Activated CD4-positive, alpha-beta memory T cell treated with anti-CD3 and anti-CD28 coated beads for 36 hours (primary cell): Measurements from ENCODE around the gene RNGTT. TPM values are rescaled to one million over a fixed set of nuclear protein-coding genes. Genes with fewer than 3 reads are reported as not detected.
"Not testable (repeated sequence)": the region's sequence is repeated elsewhere in the genome, so short reads cannot be mapped to it uniquely, and the experiment has no call there.

Source experiments
- CTCF ChIA-PET: fragments of 350-600 bp; sonication (Branson Sonifier 250); formaldehyde crosslinking; loops from one replicate; lab custom pipeline; 2021; ENCODE audit warnings: antibody characterized with exemption, inconsistent platforms; lab: Charles Lee
- POLR2A ChIA-PET: fragments of 350-600 bp; sonication (Branson Sonifier 250); formaldehyde crosslinking; loops from one replicate; lab custom pipeline; 2021; ENCODE audit warnings: antibody characterized with exemption; lab: Charles Lee
- DNase-seq: peaks from one replicate; pipeline ENCODE4 v3.0.0-alpha.2; 2020
- H3K27ac Mint-ChIP-seq: one replicate; pipeline ENCODE4 v1.8.0; 2021; ENCODE audit warnings: mixed read lengths
- H3K27me3 Mint-ChIP-seq: one replicate; pipeline ENCODE4 v1.8.0; 2021; ENCODE audit warnings: mixed read lengths
- H3K36me3 Mint-ChIP-seq: one replicate; pipeline ENCODE4 v1.8.0; 2021; ENCODE audit warnings: mixed read lengths
- H3K4me1 Mint-ChIP-seq: one replicate; pipeline ENCODE4 v1.8.0; 2021; ENCODE audit warnings: low read depth, mixed read lengths
- H3K4me3 Mint-ChIP-seq: one replicate; pipeline ENCODE4 v1.8.0; 2021; ENCODE audit warnings: mild to moderate bottlenecking, mixed read lengths
- H3K9me3 Mint-ChIP-seq: one replicate; pipeline ENCODE4 v1.8.0; 2021; ENCODE audit warnings: mixed read lengths
- intact Hi-C: fragments of 100-400 bp; cut with micrococcal nuclease; formaldehyde crosslinking; loops from one replicate; pipeline ENCODE4 v1.15.1; 2023
- total RNA-seq, 2 experiments: library from RNA; stranded (reverse); gene quantifications; one replicate each; pipeline ENCODE4 v1.2.3, GENCODE V29; 2021

RNGTT gene
- total RNA-seq, 2 experiments from 2014 or later = 21.3 to 22.0 TPM

DNA sequence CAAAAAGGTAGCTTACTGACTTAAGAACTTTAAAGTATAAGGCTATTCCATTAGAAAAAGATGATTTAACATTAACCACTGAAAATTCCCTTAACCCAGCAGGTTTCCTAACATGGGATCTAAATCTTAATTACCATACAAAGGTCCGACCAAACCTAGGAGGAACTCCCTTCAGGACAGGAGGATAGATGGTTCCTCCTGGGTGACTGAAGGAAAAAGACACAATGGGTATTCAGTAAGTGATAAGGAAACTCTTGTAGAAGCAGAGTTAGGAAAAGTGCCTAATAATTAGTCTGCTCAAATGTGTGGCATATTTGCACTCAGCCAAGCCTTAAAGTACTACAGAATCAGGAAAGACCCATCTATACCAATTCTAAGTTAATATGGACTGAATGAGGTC, 237.0 kb downstream of the RNGTT start:
- Mint-ChIP-seq H3K36me3 (peaks cover 27% of the 10 kb centered on the region), H3K4me1 (peaks cover 15% of the 10 kb centered on the region)
- H3K4me3 Mint-ChIP-seq, H3K27ac Mint-ChIP-seq, POLR2A ChIA-PET, H3K9me3 Mint-ChIP-seq, intact Hi-C loops, H3K27me3 Mint-ChIP-seq, DNase-seq, CTCF ChIA-PET: not testable (repeated sequence)

DNA sequence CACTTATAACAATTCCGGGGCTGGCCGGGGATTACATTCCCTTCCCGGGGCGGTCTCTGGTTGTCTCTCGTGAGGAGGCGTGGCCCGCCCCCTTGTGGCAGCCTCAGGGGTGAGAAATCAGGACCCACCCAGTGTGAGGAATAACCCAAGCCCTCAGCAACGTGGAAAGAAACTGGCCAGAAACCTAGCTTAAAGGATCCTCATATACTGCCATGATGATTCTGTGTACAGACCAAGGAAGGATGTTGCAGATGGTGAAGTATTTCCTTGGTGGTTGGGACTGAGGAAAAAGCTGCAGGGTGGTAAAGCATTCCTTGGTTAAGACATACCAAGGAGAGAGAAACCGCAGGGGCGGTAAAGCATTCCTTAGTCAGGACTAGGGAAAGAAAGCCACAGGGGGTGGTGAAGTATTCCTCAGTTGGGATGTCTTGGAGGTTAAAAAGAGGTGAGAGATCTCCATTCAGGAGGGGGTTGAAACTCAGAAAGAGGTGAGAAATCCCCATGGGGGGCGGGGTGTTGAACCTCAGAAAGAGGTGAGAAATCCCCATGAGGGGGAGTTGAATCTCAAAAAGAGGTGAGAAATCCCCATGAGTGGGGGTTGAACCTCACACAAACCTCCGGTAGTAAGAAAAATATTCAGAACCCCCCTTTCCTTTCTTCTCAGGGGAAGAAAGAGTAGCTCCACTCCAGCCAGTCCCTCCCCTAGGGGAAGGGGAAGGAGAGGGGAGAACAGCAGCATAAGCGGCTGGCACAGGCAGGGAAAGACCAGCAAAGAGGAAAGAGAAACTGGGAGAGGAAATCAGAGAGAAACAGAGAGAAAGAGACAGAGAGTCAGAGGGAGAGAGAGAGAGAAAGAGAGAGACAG, 238.1 kb downstream of the RNGTT start:
- H3K36me3 Mint-ChIP-seq = peaks cover 17% of the 10 kb centered on the region
- peaks cover 15% of the 10 kb centered on the region for H3K4me1 Mint-ChIP-seq
- no peaks in the 10 kb centered on the region for H3K9me3 Mint-ChIP-seq
- intact Hi-C loops = no loop called here
- no peaks in the 10 kb centered on the region for H3K27me3 Mint-ChIP-seq
- peak; percentile 47 for DNase-seq
- H3K4me3 Mint-ChIP-seq = no peak overlapping the region
- ChIA-PET CTCF (no interaction called here), POLR2A (no interaction called here)
- H3K27ac Mint-ChIP-seq = peak overlapping the region; percentile 21

DNA sequence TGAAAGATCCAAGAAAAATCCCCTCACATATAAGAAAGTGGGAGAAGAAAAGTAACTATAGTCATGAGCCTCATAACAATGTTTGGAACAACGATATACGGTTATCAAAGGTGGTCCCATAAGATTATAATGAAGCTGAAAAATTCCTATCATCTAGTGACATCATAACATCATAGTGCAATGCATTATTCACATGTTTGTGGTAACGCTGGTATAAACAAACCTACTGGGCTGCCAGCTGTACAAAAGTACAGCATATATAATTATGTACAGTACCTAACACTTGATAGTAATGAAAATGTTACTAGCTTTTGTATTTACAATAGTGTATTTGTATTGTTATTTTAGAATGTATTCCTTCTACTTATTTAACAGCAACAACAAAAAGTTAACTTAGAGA, 240.7 kb downstream of the RNGTT start:
- no peaks in the 10 kb centered on the region for H3K27me3 Mint-ChIP-seq
- H3K4me1 Mint-ChIP-seq = peaks cover 15% of the 10 kb centered on the region
- POLR2A ChIA-PET = no interaction called here
- DNase-seq = no peak
- peaks cover 12% of the 10 kb centered on the region for H3K36me3 Mint-ChIP-seq
- no peak overlapping the region for H3K27ac Mint-ChIP-seq
- intact Hi-C loops = no loop called here
- CTCF ChIA-PET = no interaction called here
- no peak overlapping the region for H3K4me3 Mint-ChIP-seq
- H3K9me3 Mint-ChIP-seq = peaks cover 3% of the 10 kb centered on the region

DNA sequence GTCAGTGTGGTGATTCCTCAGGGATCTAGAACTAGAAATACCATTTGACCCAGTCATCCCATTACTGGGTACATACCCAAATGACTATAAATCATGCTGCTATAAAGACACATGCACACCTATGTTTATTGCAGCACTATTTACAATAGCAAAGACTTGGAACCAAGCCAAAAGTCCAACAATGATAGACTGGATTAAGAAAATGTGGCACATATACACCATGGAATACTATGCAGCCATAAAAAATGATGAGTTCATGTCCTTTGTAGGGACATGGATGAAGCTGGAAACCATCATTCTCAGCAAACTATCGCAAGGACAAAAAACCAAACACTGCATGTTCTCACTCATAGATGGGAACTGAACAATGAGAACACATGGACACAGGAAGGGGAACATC, 247.0 kb downstream of the RNGTT start:
- H3K4me3 Mint-ChIP-seq, CTCF ChIA-PET, POLR2A ChIA-PET, DNase-seq, H3K4me1 Mint-ChIP-seq, H3K27ac Mint-ChIP-seq, H3K9me3 Mint-ChIP-seq, intact Hi-C loops, H3K27me3 Mint-ChIP-seq: not testable (repeated sequence)
- peaks cover 22% of the 10 kb centered on the region for H3K36me3 Mint-ChIP-seq

DNA sequence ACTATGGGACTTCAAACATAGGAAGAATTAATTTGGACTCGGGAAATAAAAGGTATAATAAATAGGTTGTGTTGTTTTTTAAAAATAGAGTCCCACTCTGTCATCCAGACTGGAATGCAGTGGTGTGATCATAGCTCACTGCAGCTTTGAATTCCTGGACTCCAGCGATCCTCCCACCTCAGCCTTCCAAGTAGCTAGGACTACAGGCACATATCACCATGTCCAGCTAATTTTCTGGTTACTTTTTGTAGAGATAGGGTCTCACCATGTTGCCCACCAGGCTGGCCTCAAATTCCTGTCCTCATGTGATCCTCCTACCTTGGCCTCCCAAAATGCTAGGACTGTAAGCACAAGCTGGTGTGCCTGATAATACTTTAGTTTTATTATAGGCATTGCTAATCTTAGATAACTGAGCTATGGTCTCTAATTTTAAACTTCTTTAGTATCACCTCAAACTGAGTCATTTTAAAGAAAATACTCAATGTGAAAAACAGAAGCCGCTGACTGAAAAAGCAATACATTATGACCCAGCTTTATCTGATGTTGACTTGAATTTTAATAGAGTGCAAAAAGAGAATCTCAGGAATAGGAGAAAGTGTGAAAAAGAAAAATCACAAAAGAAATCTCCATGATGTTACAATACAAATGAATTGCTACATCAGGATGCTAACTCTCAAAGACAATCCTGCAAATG, 251.0 kb downstream of the RNGTT start:
- H3K4me1 Mint-ChIP-seq = peaks cover 4% of the 10 kb centered on the region
- H3K27ac Mint-ChIP-seq = no peak overlapping the region
- H3K9me3 Mint-ChIP-seq = peaks cover 5% of the 10 kb centered on the region
- peaks cover 13% of the 10 kb centered on the region for H3K36me3 Mint-ChIP-seq
- POLR2A ChIA-PET = no interaction called here
- intact Hi-C loops = no loop called here
- no peak for DNase-seq
- no peak overlapping the region for H3K4me3 Mint-ChIP-seq
- CTCF ChIA-PET = no interaction called here
- no peaks in the 10 kb centered on the region for H3K27me3 Mint-ChIP-seq

DNA sequence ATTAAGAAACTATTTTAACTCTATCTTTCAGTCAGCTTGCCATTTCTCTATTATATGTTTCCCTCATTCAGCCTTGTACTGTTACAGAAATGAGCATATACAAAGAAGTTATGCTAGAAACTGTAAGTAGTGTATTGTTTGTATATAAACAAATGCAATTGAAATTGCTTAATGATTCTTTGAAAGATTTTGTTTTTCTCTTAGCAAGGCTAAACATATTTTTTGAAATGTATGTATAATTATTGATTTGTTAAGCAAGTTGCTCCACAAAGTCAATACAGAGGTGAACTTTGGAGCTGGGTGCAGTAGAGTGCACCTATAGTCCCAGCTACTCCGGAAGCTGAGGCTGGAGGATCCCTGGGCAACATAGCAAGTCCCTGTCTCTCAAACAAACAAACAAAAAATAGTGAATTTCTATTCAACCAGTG, 253.6 kb downstream of the RNGTT start:
- H3K27ac Mint-ChIP-seq = no peak overlapping the region
- H3K9me3 Mint-ChIP-seq = no peaks in the 10 kb centered on the region
- peaks cover 5% of the 10 kb centered on the region for H3K36me3 Mint-ChIP-seq
- intact Hi-C loops = no loop called here
- no peaks in the 10 kb centered on the region for H3K27me3 Mint-ChIP-seq
- ChIA-PET CTCF (interaction anchor here (0.6 to 0.7 kb wide), 3 partner anchors 76 to 228 kb away, joined by 3 to 4 read pairs (median 3); no protein-coding TSS in a partner anchor), POLR2A (no interaction called here)
- no peak overlapping the region for H3K4me3 Mint-ChIP-seq
- peaks cover 13% of the 10 kb centered on the region for H3K4me1 Mint-ChIP-seq
- no peak for DNase-seq

DNA sequence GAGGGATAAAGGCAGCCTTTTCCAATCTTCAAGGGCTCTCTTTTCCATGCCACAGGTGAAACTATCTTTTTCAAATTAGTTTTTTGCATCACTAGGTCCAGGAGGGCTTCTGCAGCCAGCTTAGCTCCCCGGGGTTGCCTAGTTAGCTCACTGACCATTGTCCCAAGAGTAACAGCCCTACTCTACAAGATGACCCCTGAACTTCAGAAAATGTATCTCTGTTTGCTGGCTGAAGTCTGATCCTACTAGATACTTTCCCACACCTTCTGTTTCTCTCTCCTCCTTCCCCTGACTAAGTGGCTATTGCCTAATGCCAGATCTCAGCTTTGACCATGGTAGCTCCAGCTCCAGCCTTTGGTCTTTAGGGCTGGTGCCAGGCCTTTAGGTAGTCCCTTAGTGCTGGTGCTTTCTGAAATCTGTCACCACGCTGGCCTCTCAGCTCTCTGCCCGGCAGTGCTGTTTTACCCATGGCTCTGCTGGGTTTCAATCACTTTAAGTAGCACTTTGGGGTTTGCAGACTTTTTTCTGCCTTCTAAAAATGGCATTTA, 255.1 kb downstream of the RNGTT start:
- ChIA-PET CTCF (no interaction called here), POLR2A (no interaction called here)
- H3K27ac Mint-ChIP-seq = no peak overlapping the region
- H3K4me1 Mint-ChIP-seq = peaks cover 17% of the 10 kb centered on the region
- H3K9me3 Mint-ChIP-seq = no peaks in the 10 kb centered on the region
- H3K4me3 Mint-ChIP-seq = no peak overlapping the region
- DNase-seq = no peak
- intact Hi-C loops = no loop called here
- no peaks in the 10 kb centered on the region for H3K27me3 Mint-ChIP-seq
- peaks cover 4% of the 10 kb centered on the region for H3K36me3 Mint-ChIP-seq

DNA sequence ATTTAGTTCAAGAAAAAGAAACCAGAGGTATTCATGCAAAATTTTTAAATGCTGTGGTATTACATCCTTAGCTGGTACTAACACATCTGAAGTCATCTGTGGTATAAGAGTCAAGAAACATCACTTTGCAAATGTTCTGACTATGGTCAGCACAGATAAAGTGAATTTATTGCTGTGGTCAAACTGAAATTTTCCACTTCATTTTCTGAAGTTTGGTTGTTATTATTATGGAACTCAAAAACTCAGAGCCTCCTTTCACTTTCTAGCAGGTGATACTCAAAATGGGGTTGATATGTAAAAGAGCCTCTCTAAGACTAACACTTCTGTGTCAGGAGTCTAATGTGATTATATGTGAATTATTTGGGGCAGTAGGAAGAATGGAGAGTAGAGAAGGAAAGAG, 257.8 kb downstream of the RNGTT start:
- CTCF ChIA-PET = interaction anchor here (0.6 kb wide), 1 partner anchor 45 kb away, joined by 3 read pairs; no protein-coding TSS in a partner anchor
- Mint-ChIP-seq H3K4me3 (no peak overlapping the region), H3K4me1 (peaks cover 12% of the 10 kb centered on the region), H3K36me3 (peaks cover 7% of the 10 kb centered on the region), H3K27ac (no peak overlapping the region), H3K9me3 (no peaks in the 10 kb centered on the region), H3K27me3 (no peaks in the 10 kb centered on the region)
- intact Hi-C loops = no loop called here
- no peak for DNase-seq
- POLR2A ChIA-PET = no interaction called here

DNA sequence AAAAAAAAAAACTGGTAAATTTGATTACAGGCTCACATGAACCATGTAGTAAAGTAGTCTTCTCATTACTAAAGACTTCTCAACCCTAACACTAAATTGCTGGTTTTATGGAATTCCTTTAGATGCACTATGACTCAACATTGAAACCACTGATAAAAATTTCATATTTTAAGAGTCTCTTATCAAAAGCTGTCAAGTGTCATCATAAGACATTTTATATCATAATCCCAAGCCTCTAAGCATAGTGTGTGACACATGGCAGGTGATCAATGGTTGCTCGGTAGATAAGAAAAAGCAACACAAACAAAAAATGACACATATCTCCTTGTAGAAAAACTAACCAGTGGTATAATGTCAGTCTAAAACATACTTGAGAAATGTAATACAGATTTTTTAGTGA, 258.4 kb downstream of the RNGTT start:
- intact Hi-C loops = no loop called here
- H3K4me1 Mint-ChIP-seq = peaks cover 16% of the 10 kb centered on the region
- no peak overlapping the region for H3K27ac Mint-ChIP-seq
- H3K27me3 Mint-ChIP-seq = no peaks in the 10 kb centered on the region
- no peak overlapping the region for H3K4me3 Mint-ChIP-seq
- no peaks in the 10 kb centered on the region for H3K9me3 Mint-ChIP-seq
- DNase-seq = no peak
- CTCF ChIA-PET = no interaction called here
- POLR2A ChIA-PET = no interaction called here
- peaks cover 7% of the 10 kb centered on the region for H3K36me3 Mint-ChIP-seq

DNA sequence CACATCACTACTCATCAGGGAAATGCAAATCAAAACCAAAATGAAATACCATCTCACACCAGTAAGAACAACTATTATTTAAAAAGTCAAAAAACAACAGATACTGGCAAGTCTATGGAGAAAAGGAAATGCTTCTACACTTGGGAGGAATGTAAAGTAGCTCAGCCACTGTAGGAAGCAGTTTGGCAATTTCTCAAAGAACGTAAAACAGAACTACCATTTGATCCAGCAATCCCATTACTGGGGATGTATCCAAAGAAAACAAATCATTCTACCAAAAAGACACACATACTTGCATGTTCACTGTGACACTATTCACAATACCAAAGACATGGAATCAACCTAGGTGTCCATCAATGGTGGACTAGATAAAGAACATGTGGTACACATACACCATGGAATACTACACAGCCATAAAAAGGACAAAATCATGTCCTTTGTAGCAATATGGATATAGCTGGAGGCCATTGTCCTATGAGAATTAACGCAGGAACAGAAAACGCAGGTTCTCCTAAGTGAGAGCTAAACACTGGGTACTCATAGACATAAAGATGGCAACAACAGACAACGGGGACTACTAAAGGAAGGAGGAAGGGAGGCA, 260.4 kb downstream of the RNGTT start:
- intact Hi-C loops = no loop called here
- CTCF ChIA-PET = no interaction called here
- POLR2A ChIA-PET = no interaction called here
- Mint-ChIP-seq H3K4me3 (no peak overlapping the region), H3K36me3 (peaks cover 7% of the 10 kb centered on the region), H3K9me3 (no peaks in the 10 kb centered on the region), H3K27ac (no peak overlapping the region), H3K4me1 (peaks cover 16% of the 10 kb centered on the region), H3K27me3 (no peaks in the 10 kb centered on the region)
- no peak for DNase-seq

DNA sequence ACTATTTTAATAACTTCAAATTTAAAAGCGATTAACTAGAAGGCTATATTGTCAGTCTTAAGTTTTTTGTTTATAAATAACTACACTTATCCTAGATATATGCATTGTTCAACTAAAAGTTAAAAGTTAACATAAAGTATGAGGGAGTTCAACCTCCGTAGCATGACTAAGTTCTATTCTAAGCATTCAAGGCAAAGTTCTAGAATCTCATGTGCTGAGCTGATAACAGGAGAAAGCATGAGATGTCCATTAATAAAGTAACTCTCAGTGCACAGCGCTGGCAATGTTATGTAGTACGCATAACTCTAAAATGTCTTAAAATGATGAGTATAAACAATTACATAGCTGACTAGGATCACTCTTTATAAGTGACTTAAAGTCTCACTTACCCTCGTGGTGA, 264.8 kb downstream of the RNGTT start:
- Mint-ChIP-seq H3K4me1 (peaks cover 3% of the 10 kb centered on the region), H3K27me3 (no peaks in the 10 kb centered on the region), H3K9me3 (peaks cover 16% of the 10 kb centered on the region), H3K36me3 (peaks cover 22% of the 10 kb centered on the region), H3K4me3 (no peak overlapping the region), H3K27ac (no peak overlapping the region)
- no peak for DNase-seq
- intact Hi-C loops = no loop called here
- ChIA-PET CTCF (no interaction called here), POLR2A (no interaction called here)

DNA sequence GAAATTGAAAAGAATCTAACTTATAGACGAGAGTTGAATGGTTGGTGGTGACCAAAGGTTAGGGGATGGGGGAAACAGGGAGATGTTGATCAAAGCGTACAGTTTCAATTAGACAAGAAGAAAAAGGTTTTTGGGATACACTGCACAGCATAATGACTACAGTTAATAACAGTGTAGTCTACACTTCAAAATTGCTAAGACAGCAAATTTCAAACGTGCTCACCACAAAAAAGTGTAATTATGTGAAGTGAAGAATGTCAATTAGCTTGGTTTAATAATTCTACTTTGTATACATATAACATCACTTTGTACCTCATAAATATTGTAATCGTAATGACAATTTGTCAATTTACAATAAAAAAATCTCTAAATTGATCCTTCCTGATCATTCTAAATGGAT, 267.5 kb downstream of the RNGTT start:
- H3K27me3 Mint-ChIP-seq = no peaks in the 10 kb centered on the region
- H3K36me3 Mint-ChIP-seq = peaks cover 23% of the 10 kb centered on the region
- intact Hi-C loops = no loop called here
- POLR2A ChIA-PET = no interaction called here
- CTCF ChIA-PET = no interaction called here
- no peak overlapping the region for H3K27ac Mint-ChIP-seq
- H3K4me3 Mint-ChIP-seq = no peak overlapping the region
- peaks cover 3% of the 10 kb centered on the region for H3K4me1 Mint-ChIP-seq
- peaks cover 16% of the 10 kb centered on the region for H3K9me3 Mint-ChIP-seq
- DNase-seq = no peak
